Measurements from ENCODE around the gene BABAM2. TPM values are rescaled to one million over a fixed set of nuclear protein-coding genes. Genes with fewer than 3 reads are reported as not detected.

BABAM2 gene
- total RNA-seq, 2 experiments from 2014 or later, result 19.7 to 33.2 TPM

DNA sequence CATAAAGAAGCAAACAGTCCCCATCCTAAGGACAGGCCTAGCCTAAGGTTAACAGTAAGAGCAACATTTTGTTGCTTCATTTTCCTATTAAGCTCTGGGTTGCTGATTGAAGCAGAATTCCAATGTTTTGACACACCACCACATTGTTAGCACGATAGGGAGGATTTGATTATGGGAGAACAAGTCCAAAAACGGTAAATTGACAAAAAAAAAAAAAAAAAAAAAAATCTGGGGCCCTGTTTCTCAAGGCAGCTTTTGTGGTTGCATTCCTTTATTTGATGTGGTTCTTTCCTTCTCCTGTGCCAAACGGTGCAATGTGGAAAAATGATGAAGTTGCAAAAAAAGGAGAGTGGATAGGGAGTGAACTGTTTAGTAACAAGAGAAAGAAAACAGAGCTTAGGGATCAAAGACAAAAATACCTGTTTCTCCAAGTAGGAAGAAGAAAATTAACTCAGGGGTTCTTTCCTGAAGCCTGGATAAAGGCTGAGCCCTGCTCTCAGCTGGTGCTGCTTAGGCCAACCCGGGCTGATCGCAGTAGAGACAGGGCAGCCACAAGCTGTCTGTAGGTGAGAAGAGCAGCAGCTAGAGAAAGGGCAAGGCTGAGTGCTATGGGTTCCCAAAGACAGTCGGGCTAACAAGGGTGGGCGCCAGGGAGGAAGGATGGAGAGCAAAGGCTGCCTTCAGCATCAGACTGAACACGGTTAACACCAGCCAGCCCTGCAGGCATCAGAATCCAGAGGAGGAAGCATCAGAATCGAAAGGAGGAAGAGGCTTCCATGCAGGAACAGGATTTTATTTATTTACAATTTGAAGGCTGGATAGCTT, 334.3 kb downstream of the BABAM2 start:
- H3K4me3 ChIP-seq (ENCODE audit: low read depth, low read length, poor library complexity, severe bottlenecking), result no peak overlapping the region
- no peak overlapping the region for H3K4me2 ChIP-seq (ENCODE audit: low read length)
- H3K79me2 ChIP-seq (ENCODE audit: insufficient read depth, low read depth, low read length), result no peaks in the 10 kb centered on the region
- POLR2A ChIA-PET, result interaction anchor here (0.6 to 0.7 kb wide), 3 partner anchors 48 to 348 kb away, joined by 3 to 14 read pairs (median 6); no protein-coding TSS in a partner anchor
- no peaks in the 10 kb centered on the region for H3K36me3 ChIP-seq (ENCODE audit: insufficient read depth, low read length)
- CTCF ChIA-PET (ENCODE audit: unreplicated experiment), result no interaction called here
- H3K9me3 ChIP-seq (ENCODE audit: low read length), result no peaks in the 10 kb centered on the region
- BruUV-seq (replicated peaks), result no TSS peak
- H2AFZ ChIP-seq (ENCODE audit: low read length), result no peak overlapping the region
- H3K9me2 ChIP-seq (ENCODE audit: insufficient read depth, low read length), result no peaks in the 10 kb centered on the region
- DNase-seq (ENCODE audit: low spot score), result no peak
- no peaks in the 10 kb centered on the region for H4K20me1 ChIP-seq (ENCODE audit: insufficient read depth, low read length)
- H3K27ac ChIP-seq (ENCODE audit: low read depth, low read length, poor library complexity, severe bottlenecking), result no peak overlapping the region
- intact Hi-C loops (cut with micrococcal nuclease; ENCODE audit: unreplicated experiment), result no loop called here
- no peaks in the 10 kb centered on the region for H3K4me1 ChIP-seq (ENCODE audit: insufficient read depth, low read length, poor library complexity, severe bottlenecking)
- TF ChIP-seq, protein P1, sequence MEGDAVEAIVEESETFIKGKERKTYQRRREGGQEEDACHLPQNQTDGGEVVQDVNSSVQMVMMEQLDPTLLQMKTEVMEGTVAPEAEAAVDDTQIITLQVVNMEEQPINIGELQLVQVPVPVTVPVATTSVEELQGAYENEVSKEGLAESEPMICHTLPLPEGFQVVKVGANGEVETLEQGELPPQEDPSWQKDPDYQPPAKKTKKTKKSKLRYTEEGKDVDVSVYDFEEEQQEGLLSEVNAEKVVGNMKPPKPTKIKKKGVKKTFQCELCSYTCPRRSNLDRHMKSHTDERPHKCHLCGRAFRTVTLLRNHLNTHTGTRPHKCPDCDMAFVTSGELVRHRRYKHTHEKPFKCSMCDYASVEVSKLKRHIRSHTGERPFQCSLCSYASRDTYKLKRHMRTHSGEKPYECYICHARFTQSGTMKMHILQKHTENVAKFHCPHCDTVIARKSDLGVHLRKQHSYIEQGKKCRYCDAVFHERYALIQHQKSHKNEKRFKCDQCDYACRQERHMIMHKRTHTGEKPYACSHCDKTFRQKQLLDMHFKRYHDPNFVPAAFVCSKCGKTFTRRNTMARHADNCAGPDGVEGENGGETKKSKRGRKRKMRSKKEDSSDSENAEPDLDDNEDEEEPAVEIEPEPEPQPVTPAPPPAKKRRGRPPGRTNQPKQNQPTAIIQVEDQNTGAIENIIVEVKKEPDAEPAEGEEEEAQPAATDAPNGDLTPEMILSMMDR (conservative IDR thresholded peaks at IDR 0.05; ENCODE audit: low read length), result no peak
- TF ChIP-seq EZH2phosphoT487 (IDR thresholded peaks at IDR 0.05; ENCODE audit: borderline replicate concordance, low read depth, low read length), result no peak

DNA sequence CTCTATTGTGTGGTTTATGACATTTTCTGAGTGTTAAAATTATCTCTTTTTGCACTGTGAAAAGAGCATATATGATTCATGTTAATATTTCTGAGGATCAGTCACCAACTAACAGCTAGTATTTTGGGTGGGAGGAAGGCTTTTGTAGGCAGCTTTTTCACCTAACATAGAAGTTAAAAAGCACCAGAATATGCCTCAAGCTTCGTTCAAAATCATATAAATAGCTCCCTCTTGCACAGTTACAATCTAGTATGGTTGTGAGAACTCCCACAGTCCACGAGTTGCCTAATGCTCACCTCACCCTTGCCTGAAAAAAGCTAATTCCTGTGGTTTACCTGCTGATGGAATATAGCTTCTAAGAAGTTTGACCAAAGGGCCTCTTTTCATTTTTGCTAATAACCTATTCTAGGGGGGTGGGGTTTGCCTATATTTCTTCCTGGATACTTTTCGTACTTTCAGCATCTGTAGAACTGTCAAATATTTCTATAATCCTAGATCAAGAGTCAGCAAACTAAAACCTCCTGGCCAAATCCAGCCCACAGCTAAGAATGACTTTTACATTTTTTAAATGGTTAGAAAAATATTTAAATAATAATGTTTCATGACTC, 335.0 kb downstream of the BABAM2 start:
- no peak for TF ChIP-seq EZH2phosphoT487 (IDR thresholded peaks at IDR 0.05; ENCODE audit: borderline replicate concordance, low read depth, low read length)
- TF ChIP-seq, protein P1 (conservative IDR thresholded peaks at IDR 0.05; ENCODE audit: low read length), result no peak
- POLR2A ChIA-PET, result no interaction called here

DNA sequence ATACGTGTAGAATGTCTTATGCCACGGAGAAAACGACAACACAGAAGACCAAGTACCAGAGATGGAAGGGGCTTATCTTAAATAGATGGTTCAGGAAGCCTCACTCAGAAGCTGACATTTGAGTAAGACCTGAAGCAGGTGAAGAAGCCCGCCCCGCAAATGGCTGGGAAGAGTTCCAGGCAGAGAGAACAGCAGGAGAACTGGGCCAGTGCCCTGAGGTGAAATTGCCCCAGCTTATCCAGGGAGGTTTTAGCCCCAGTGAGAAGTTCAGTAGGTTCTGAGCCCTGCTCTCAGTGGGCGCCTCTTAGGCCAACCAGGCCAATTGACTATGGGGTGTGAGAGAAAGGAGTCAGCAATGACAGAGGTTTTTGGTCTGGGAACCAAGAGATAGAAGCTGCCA, 336.0 kb downstream of the BABAM2 start:
- Histone ChIP-seq H3K4me1 (ENCODE audit: insufficient read depth, low read length, poor library complexity, severe bottlenecking) (no peaks in the 10 kb centered on the region), H3K27ac (ENCODE audit: low read depth, low read length, poor library complexity, severe bottlenecking) (no peak overlapping the region), H4K20me1 (ENCODE audit: insufficient read depth, low read length) (no peaks in the 10 kb centered on the region), H3K79me2 (ENCODE audit: insufficient read depth, low read depth, low read length) (no peaks in the 10 kb centered on the region), H2AFZ (ENCODE audit: low read length) (no peak overlapping the region), H3K4me3 (ENCODE audit: low read depth, low read length, poor library complexity, severe bottlenecking) (no peak overlapping the region), H3K36me3 (ENCODE audit: insufficient read depth, low read length) (no peaks in the 10 kb centered on the region), H3K4me2 (ENCODE audit: low read length) (no peak overlapping the region), H3K9me3 (ENCODE audit: low read length) (no peaks in the 10 kb centered on the region), H3K9me2 (ENCODE audit: insufficient read depth, low read length) (no peaks in the 10 kb centered on the region)
- ChIA-PET POLR2A (no interaction called here), CTCF (ENCODE audit: unreplicated experiment) (no interaction called here)
- intact Hi-C loops (cut with micrococcal nuclease; ENCODE audit: unreplicated experiment), result no loop called here
- no peak for DNase-seq (ENCODE audit: low spot score)
- no TSS peak for BruUV-seq (replicated peaks)
- no peak for TF ChIP-seq EZH2phosphoT487 (IDR thresholded peaks at IDR 0.05; ENCODE audit: borderline replicate concordance, low read depth, low read length)
- TF ChIP-seq, protein P1 (conservative IDR thresholded peaks at IDR 0.05; ENCODE audit: low read length), result no peak

More for the DNA sequence above, 335.0 kb downstream of the BABAM2 start:
- Histone ChIP-seq H3K27ac (ENCODE audit: low read depth, low read length, poor library complexity, severe bottlenecking) (no peak overlapping the region), H3K4me2 (ENCODE audit: low read length) (no peak overlapping the region), H3K9me2 (ENCODE audit: insufficient read depth, low read length) (no peaks in the 10 kb centered on the region), H4K20me1 (ENCODE audit: insufficient read depth, low read length) (no peaks in the 10 kb centered on the region), H3K4me1 (ENCODE audit: insufficient read depth, low read length, poor library complexity, severe bottlenecking) (no peaks in the 10 kb centered on the region), H3K9me3 (ENCODE audit: low read length) (no peaks in the 10 kb centered on the region), H3K79me2 (ENCODE audit: insufficient read depth, low read depth, low read length) (no peaks in the 10 kb centered on the region), H2AFZ (ENCODE audit: low read length) (no peak overlapping the region), H3K4me3 (ENCODE audit: low read depth, low read length, poor library complexity, severe bottlenecking) (no peak overlapping the region), H3K36me3 (ENCODE audit: insufficient read depth, low read length) (no peaks in the 10 kb centered on the region)
- CTCF ChIA-PET (ENCODE audit: unreplicated experiment), result no interaction called here
- intact Hi-C loops (cut with micrococcal nuclease; ENCODE audit: unreplicated experiment), result no loop called here
- no peak for DNase-seq (ENCODE audit: low spot score)
- no TSS peak for BruUV-seq (replicated peaks)
